ENCODE data around the gene MSI2.
"Not testable (repeated sequence)": the region's sequence is repeated elsewhere in the genome, so short reads cannot be mapped to it uniquely, and the experiment has no call there.

The MSI2 gene

GRCh38 chr17:57294101-57294500, 37.8 kb downstream of the MSI2 start:
- no peak for DNase-seq

DNA sequence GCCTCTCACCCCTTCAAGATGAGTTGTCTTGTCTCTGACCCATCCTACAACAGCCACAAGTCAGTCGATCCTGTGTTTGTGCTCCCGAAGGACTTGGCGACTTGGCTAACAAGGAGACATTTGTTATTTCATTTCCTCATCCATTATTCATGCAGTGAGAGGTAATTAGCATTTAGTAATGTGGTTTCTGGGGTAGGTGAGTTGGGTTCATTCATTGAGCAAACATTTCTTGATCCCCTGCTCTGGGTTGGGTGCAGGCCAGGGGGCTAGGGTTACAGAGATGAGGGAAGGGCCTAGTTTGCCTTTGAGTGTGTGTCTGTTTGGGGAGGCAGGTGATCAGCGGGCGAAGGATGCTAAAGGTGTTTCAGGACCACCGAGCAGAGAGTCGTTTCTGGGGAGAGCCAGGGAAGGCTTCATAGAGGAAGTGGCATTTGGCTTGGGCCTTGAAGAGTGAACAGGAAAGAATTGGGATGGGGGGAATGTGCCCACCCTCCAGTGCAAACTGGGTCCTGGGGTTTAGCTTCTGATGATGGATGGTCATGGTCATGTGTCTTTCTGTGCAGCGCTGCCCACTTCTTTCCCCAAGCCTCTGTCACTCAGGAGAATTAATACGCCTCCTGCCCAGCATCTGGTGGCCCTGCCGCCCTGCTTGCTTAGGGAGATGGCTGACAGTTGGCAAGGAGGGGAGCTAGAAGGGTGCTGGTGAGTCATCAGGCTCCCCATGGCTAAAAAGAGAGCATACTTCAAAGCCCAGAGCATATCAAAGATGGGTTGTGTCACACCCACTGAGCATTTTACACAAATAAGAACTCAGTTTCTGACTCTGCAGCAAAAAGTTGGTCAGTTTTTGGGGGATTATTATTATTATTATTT, 38.5 kb downstream of the MSI2 start:
- peak in 1 of 2 donors; percentile 18 for DNase-seq

GRCh38 chr17:57295526-57296023, 39.3 kb downstream of the MSI2 start:
- no peak for DNase-seq

DNA sequence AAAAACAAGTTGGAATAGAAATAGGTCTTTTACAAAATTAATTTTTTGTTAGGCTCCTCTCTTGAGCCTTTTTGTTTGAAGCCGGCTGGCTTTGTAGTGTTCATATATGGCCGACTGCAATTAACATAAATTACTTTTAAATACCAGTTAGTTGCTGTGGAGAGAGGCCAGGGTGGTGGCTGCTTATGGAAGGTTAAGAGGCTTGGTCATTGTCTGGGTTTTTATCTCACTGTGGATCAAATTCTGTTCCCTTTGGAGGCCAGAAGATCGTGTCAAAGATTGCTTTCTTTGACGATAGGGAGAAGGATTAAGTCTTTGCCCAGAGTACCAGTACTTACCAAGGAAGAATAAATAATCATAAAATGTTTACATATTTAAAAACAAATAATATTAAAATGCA, 39.9 kb downstream of the MSI2 start:
- no peak for DNase-seq

GRCh38 chr17:57299176-57299575, 42.9 kb downstream of the MSI2 start:
- no peak for DNase-seq

- DNase-seq, result not testable (repeated sequence)
Observed at GRCh38 chr17:57300592-57300991, 44.3 kb downstream of the MSI2 start.

GRCh38 chr17:57302690-57303465, 46.6 kb downstream of the MSI2 start:
- DNase-seq, result no peak

DNA sequence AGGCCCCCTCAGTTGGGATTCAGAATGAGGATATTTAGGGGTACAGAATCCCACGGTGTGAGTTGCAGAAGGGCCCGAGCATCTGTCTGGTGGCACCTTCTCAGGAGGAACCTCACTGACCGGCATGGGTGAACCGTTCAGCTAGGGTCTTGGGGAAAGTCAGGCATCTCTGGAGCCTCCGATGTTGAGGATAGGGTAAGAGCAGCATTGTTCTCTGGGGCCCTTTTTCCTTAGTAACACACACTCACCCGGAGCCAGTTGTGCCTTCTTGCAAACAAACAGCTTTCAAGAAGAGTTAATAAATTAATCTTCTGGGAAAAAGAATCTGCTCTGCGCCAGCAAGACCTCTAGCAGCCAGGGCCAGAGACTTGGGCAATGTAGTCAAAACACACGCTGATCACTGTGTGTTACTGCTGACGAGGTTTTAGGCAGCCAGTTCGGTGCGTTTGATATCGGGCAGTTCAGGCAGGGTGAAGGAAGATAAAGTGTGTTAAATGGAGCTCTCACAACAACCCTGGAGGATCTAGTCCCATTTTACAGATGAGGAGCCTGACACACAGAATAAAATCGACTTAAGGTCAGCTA, 48.9 kb downstream of the MSI2 start:
- no peak for DNase-seq

DNA sequence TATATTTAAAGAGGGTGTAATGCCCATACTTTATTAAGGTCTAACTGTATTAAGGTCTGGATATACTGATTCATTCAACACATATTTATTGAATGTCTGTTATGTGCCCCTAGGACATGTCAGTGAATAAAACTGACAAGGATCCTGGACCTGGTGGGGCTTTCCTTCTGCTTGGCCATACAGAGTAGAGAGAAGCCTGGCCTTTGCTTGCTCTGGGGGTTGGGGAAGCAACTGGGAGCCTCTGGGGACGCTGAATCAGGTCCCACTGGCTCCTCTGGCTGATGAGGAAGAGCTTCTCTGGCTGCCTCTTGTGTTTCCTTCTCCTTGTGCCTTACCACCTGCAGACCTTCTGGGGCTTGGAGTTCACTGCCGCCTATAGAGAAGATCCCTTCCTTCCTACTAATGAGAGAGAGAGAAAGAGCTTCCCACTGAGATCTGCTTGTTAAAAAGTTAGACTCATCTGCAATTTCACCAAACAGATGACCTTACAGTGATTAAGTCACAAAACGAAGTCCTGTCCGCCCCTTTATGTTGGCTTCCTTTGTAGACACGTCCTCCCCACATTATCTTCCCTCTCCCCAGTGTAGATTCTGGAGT, 49.7 kb downstream of the MSI2 start:
- DNase-seq, result no peak

GRCh38 chr17:57308543-57309186, 52.3 kb downstream of the MSI2 start:
- no peak for DNase-seq

DNA sequence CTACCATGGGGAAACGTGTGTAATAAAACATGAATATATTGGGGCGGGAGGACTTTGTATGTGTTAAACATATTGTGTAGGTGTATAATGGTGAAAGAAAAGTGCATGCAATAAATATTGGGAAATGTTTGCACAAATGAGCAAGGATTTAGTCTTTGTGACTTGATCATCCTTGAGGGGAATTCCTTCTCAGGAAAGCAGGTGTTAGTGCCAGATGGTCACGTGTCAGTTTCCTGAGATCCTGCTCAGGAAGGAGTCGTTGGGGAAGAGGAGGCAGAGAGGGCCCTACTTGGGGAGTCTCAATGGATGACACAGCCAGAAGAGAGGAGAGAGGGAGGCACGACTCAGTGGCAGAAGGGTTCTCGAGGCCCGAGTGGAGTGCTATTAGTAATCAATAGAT, 53.2 kb downstream of the MSI2 start:
- no peak for DNase-seq

DNA sequence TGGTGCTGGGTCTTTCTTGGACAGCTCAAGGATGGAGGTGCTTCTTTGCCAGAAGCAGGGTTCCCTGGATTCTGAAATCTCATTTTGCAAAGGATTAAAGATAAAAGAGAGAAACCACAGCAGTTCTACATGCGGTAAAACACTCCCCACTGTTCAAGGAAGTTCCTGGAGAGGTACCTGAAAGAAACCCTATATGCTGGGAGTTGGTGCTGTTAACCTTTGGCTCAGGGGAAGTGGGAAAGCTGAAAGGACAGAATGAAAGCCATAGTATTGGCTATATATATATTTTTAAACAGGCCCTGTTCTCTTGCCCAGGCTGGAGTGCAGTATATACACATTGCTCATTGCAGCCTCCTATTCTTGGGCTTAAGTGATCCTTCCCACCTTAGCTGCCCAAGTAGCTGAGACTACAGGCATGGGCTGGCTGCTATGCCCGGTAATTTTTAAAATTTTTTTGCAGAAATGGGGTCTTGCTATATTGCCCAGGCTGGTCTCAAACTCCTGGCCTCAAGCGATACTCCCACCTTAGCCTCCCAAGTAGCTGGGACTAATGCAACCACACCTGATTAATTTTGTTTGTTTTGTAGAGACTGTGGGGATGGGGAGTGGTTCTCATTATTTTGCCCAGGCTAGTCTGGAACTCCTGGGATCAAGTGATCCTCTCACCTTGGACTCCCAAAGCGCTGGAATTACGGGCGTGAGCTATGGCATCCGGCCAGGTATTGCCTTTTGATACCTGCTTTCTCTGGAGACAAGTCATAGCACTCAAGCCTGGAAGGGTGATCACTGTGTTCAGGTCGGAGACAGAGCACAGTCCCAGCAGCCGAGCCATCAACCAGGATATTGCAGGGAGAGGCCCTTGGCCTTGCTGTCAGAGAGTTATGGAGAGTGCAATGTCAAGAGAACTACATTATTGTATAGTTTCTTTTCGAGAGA, 55.2 kb downstream of the MSI2 start:
- DNase-seq, result no peak

GRCh38 chr17:57312242-57312641, 55.9 kb downstream of the MSI2 start:
- DNase-seq, result no peak

GRCh38 chr17:57313097-57313835, 56.9 kb downstream of the MSI2 start:
- DNase-seq, result no peak

- DNase-seq, result no peak
Observed at GRCh38 chr17:57315061-57316015, 59.0 kb downstream of the MSI2 start.

DNA sequence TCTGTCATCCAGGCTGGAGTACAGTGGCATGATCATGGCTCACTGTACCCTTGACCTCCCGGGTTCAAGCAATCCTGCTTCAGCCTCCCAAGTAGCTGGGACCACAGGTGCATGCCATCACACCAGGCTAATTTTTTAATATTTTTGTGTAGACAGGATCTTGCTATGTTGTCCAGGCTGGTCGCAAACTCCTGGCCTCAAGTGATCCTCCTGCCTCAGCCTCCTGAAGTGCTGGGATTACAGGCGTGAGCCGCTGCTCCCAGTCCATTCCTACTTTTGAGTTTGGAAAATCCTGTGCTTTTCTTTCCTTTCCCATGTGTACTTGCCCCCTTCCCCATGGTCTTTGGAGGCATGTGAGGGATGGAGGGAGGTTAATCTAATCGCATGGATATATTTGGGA, 60.0 kb downstream of the MSI2 start:
- no peak for DNase-seq

GRCh38 chr17:57317079-57317478, 60.8 kb downstream of the MSI2 start:
- DNase-seq, result no peak

DNA sequence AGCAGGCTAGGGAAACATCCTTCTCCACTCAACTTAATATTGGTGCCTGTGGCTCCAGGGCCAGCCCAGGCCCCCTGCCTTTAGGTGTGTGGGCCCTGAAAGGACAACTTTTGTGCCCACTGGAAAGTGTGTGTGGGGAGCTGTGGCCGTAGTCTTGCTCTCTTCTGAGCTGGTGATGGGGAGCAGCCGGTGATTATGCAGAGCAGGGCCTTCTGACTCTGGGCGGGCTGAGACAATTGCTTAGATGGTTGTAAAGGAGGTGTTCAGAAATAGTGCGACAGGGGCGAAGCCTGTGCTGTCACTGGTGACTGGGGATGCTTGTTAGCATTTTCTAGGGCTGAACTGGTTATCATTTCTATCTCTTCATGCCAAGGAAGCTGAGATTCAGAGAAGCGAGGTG, 62.6 kb downstream of the MSI2 start:
- DNase-seq, result no peak

DNA sequence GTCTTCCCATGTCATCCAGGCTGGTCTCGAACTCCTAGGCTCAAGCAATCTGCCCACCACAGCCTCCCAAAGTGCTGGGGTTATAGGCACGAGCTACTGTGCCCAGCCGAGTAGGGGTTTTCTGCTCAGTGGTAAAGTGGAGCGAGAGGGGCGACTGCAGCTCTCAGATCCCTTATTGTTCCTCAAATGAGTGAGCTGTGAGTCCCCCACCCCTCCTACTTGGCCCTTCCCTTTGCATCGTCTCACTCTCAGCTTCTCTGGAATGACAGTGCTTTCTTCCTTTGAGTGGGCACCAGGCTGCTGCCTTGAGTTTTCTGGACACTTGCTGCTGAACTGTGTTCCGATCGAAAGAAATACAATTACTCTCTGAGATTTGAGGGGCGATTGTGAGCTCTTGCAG, 63.5 kb downstream of the MSI2 start:
- no peak for DNase-seq

GRCh38 chr17:57323391-57323790, 67.1 kb downstream of the MSI2 start:
- no peak for DNase-seq

Measured in stimulated activated CD4-positive, alpha-beta T cell treated with anti-CD3 and anti-CD28 coated beads, Interleukin-2, amount 100 ng/mL, for 48 hours (primary cell).